ENCODE data around the gene CCDC24.

DNA sequence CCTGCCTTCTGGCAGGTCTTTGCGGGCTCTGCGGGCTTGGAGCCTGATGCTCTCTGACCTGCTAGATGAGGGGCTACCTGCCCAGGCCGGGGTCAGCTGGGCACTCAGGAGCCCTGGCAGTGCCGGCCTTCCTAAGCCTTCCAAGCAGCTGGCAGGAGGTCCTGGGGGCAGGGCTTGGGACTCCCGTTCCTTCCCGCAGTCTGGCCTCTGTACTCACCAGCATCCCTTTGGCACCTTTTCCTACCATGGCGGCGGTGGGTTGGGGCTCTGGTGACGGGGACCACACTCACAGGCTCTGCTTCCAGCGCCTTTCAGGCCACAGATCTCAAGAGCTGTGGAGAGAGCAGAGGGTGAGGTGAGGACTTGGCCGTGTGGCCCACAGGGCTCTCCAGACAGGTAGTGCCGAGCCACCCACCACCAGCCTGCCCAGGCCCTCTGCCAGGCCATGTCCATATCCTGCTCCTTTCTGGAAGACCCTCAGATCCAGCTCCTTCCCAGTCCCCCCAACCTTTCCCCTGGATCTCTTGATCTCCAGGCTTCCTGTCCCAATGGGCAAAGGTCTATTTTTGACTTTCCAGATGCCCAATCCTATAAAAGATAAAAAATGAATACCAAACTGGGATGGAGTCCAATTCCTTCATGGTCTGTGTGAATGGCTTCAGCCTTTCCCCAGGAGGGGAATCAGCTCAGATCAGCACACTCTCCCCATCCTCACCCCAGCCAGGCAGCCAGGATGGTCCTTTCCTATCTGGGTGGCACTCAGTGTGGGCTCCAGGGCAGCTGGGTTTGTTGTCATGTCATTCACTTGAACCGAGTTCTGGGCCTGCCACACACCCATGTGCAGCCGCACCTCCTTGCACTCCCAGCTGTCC, 32.9 kb downstream of the CCDC24 start:
- no peak for TF ChIP-seq CTCF (IDR thresholded peaks at IDR 0.05)
- no peak for TF ChIP-seq POLR2A (IDR thresholded peaks at IDR 0.05)
- TF ChIP-seq POLR2AphosphoS5 (IDR thresholded peaks at IDR 0.05): no peak
